NCI-H1694 (cell line): ENCODE measurements around the gene GPR21.

Source experiments
- DNase-seq: peaks from one replicate; lab custom pipeline; 2025; lab: John Stamatoyannopoulos, UW

GPR21 gene, protein sequence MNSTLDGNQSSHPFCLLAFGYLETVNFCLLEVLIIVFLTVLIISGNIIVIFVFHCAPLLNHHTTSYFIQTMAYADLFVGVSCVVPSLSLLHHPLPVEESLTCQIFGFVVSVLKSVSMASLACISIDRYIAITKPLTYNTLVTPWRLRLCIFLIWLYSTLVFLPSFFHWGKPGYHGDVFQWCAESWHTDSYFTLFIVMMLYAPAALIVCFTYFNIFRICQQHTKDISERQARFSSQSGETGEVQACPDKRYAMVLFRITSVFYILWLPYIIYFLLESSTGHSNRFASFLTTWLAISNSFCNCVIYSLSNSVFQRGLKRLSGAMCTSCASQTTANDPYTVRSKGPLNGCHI

DNA sequence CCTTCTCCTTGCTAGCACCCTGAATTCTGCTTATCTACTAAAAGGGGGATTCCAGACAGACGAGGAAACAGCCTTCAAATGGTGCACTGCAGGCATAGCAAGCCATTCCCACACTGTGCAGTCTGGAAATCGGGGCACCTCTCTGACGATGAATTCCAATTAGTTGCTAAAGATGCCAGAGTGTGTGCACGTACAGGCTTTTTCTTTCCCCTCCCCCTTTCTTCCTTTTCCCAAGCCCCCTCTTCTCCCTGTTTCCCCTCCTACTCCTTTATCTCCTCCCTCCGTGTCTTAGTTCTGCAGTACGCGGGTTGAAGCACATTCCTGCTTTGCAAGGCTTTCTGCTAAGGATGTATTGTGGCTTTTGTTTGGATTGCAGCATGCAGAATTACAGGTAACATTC, at the start of gene GPR21:
Gene GPR21, plus strand, starts transcription at position 316 of the 400 bp plus-strand sequence. CDS start 900 bp downstream, outside the sequence.
- no peak for DNase-seq

DNA sequence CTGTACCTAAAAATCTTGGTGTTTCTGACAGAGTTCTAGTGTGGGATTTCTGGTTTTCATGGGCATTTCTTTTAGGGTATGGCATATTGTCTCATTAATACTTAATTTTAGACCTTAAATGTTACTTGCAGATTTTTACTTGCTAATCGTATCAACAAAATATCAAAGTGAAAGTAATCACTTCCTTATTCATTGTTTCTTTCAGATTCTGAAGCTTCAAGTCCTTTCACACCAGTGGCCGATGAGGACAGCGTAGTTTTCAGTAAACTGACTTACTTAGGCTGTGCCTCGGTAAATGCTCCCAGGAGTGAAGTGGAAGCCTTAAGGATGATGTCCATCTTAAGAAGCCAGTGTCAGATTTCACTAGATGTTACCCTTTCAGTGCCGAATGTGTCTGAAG, 47.5 kb upstream of the GPR21 start:
- no peak for DNase-seq

DNA sequence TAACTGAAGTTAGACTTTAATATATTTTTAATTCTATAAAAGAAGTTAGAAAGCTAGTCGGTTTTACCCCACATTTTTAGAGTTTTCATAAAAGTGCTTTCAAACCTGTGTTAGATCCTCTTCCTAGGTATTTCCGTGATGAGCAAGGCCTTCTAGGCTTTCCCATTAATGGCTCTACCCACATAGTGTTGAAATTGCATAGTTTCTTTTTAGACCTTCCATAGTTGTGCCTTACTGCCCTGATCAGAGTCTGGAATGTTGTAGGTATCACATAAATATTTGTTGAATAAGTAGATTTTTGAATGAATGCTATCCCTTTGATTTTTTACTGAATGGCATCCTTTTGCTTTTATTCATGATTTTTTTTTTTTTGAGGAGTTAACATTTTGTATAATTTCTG, 45.3 kb upstream of the GPR21 start:
- no peak for DNase-seq

DNA sequence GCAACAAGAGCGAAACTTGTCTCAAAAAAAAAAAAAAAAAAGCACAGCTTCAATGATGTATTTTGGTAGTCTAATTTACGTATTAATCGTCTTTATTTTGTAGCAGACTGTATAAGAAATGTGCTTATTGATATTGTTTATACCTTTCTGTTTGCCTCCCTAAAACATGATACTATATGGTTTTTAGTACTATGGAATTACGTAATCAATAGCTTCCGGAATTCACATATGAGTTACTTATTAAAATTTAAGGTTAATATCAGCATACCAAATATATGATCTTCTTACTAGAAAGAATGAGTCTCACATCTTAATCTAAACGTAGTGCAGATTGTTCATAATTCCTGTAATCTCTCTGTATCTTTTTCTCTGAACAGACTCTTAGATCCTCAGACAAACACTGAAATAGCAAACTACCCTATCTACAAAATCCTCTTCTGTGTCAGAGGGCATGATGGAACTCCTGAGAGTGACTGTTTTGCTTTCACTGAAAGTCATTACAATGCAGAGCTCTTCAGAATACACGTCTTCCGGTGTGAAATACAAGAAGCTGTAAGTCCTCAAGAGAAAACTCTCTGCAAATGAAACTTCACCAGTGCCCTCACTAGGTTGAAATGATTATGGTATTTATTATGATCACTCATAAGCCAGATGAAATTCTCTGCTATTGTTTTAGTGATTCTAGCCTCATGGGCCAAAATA, 44.4 kb upstream of the GPR21 start:
- no peak for DNase-seq

DNA sequence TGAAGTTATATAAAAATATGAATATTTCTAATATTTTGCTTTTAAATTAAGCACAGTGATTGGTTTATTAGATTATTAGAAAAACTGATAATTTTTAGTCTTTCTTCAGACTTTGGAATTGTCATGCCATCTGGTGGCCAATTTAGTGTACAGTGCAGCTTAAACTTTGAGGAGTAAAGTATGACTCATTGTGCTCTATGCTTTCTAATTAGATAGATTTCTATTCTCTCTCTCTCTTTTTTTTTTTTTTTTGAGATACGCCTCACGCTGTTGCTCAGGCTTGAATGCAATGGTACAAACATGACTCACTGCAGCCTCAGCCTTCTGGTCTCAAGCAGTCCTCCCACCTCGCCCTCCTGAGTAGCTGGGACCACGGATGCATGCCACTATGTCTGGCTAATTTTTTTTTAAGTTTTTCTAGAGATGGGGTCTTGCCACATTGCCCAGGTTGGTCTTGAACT, 42.1 kb upstream of the GPR21 start:
- DNase-seq: no peak

DNA sequence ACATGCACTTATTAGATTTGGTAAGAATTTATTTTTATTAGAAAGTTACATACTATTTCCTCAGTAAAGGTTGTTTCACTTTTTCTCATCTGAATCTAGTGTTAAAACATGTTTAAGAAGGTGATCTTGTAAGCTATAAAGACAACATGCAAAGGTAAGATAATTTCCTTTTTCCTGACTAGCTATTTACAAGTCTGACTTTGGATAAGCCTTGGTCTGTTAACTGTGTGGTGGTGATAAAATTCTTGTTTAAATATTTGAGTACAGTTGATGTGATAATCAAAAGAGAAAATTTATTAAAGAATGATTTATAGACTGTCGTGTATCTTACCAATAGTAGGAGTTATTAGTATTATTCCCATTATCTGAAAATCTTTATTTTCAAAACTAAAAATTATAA, 36.9 kb upstream of the GPR21 start:
- no peak for DNase-seq

DNA sequence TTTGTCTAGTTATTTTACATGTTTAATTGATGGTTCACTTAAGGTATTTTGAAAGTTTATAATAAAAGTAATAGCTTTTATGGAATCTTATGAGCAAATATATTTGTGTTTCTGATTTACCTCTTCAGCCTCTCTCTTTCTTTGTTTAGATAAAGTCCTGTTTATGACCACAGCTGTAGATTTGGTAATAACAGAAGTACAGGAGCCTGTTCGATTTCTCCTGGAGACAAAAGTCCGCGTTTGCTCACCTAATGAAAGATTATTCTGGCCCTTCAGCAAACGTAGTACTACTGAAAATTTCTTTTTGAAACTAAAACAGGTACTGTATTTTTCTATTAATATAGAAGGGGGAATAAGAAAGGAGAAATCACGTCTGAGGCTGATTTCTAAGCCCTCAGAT, 35.0 kb upstream of the GPR21 start:
- no peak for DNase-seq

DNA sequence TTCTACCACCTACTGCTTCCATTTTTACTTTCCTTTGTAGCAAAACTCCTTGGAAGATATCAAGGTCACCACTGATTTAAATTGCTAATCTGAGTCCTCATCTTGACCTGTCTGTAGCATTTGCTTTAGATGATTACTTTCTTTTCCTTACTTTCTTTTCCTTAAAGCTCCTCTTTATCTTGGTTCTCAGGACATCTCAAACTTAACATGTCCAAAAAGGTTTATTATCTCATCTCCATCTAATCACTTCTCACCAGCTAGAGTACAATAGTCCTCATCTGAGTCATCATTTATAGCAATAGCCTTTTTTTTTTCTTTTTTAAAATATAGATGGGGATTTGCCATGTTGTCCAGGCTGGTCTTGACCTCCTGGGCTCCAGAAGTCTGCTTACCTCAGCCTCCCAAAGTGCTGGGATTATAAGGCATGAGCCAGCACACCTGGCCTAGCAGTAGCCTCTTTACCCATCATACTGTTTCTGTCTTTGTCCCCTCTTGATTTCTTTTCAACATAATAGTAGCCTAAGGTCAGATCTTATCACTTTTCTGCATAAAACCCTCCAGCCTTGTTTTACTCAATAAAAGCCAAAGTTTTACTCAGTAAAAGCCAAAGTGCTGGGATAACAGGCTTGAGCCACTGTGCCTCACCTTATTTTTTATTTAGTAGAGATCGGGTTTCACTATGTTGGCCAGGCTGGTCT, 32.9 kb upstream of the GPR21 start:
- no peak for DNase-seq

DNA sequence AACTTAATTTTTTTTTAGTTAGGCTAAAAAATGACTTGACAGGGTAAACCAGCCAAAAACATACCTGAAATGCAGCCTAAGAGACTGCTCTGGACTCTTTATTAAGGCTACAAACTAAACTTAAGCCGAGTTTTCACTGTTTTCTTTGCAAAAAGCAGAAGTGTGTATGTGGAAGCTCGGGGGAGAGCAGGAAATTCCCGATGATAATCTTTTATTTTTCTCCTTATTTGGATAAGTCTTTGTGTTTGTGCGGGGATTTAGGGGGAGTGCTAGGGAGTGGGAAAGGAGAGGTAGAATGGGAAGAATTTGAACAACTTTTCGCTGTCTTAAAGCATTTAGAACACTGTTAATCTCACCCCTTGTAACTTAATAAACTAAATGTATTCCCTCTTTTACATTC, 30.7 kb upstream of the GPR21 start:
- DNase-seq: no peak

DNA sequence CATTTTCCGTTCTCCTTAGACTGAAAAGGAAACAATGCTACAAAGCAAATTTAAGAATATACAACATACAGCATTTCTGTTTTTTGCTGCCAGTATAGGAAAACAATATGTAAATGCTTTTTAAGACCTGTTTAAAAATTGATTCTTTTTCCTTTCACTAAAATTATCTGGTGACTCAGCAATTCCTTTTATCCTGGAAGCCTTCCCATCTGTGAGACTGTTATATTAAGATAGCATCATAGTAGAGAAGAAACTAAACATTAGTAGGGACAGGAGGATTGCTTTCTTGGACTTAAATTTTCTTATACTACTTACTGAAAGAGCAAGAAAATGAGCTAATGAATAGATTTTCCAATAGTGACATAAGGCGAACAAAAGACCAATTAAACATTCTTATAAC, 30.0 kb upstream of the GPR21 start:
- DNase-seq: no peak

DNA sequence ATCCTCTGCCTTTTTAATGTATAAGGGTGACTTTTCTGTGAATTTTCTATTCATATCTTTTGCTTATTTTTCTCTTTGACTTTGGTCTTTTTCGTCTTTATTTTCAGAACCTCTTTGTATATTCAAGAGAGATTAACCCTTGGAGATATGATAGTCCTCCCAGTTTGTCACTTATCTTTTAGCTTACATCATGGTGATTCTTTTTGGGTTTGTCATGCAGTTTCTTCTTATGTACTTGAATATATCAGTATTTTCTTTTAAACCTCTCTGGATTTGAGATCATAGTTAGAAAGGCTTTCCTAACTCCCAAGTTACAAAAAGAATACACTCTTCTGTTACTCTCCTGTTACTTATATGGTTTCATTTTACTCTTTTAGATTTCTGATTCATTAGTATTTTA, 27.5 kb upstream of the GPR21 start:
- no peak for DNase-seq

DNA sequence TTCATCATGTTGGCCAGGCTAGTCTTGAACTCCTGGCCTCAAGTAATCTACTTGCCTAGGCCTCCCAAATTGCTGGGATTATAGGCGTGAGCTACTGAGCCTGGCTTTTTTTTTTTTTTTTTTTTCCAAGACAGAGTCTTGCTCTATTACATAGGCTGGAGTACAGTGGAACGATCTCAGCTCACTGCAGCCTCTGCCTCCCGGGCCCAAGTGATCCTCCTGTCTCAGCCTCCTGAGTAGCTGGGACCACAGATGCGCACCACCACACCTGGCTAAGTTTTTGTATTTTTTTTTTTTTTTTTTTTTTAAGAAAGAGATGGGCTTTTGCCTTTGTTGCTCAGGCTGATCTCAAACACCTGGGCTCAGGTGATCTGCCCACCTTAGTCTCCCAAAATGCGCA, 26.2 kb upstream of the GPR21 start:
- no peak for DNase-seq

DNA sequence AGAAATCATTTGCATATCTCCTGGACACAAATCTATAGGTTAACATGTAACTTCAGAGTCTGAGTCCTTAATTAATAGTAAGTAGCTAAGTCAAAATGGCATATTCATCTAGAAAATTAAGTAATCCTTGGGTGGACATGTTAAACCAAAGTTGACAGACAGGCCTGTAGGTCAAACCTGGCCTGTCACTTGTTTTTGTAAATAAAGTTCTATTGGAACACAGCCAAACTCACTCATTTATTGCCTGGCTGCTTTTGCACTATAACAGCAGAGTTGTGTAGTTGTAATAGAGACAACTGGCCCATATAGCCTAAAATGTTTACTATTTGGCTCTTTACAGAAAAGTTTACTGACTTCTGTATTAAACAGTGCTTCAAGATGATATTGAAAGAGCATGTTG, 24.6 kb upstream of the GPR21 start:
- no peak for DNase-seq

DNA sequence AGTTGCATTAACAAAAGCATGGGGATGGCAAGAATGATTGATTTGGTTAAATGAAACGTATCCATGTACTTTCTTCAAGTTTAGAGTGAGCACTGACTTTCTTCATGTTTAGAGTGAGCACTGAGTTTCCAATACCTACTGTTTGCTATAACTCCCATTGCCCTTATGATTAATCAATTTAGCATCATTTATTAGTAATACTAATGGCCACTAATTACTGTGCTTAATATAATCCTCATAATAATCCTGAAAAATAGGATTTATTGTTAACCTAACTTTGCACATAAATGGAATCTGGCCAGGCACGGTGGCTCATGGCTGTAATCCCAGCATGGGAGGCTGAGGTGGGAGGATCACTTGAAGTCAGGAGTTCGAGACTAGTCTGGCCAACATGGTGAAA, 22.1 kb upstream of the GPR21 start:
- no peak for DNase-seq

DNA sequence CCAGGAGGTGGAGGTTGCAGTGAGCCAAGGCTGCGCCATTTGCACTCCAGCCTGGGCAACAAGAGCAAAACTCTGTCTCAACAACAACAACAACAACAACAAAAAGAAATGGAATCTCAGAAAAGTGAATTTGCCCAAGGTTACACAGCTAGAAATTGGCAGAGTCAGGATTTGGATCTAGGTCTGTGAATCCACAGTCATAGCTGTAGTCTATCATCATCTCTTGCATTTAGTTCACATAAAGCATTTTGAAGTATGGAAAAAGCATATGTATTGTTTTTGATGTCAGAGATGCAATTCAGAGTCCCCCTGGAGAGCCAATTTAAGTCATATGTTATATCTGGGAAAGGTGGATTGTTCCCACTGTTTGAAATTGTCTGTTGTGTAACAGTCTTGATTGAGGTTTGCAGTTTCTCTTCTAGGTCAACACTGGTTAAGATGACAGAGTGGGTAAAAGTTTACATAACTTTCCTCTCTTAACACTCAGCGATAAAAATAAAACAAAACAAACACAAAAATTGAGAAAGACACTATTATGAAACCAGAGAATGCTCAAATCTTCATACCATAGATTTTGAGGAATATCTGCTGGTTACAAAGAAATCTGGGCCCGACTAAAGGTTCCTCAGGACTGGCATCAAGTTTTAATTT, 21.5 kb upstream of the GPR21 start:
- DNase-seq: no peak

DNA sequence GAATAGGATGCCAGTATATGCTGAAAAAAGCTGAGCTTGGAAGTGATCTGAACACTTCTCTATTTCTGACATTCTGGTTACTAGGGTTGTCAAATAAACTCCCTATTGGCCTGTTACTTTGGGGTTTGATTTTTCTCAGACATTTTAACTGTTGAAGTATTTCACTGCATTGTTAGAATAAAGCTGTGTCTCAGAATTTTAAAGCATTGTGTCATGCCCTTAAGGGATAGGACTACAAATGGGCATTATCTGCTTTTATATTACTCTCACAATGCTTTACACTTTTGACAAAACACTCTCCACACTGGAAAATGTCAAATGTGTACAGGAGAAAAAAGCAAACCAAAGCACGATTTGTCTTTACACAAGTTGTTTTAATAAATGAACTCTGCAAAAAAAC, 16.8 kb upstream of the GPR21 start:
- no peak for DNase-seq

DNA sequence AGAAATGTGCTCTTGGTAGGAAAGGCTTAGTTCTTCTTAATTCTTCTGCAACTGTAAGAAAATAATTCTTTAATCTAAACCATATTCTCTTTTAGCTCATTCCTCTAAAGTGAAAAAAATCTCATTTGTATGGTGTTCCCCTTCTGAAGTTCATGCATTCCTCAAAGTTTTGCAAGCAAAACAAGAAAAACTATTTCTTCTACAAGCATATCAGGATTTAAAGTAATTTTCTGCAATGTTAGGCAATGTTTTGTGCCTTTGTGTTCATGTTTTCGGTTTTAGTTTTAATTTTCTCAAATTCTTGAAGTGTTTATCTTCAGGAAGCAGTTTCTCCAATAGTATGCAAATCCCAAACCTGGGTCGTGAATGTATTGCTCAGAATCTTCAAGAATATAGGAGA, 12.7 kb upstream of the GPR21 start:
- DNase-seq: no peak

DNA sequence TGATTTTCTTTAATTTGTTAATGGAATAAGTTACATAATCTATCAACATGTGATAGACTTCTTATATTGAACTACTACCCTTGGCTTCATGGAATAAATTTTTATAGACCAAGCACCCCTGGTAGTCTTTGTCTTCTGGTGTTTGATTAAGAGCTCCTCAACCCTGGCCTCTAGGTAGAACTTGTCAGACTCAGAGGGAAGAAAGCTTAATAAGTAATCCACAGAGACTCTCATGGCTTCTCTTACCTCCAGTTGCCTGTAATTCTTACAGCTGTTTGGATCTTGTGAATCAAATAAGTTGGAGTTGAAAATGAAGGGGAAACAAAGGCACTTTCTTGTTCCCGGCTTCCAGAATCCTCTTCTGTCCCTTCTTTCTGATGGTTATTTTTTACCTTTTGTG, 7.0 kb upstream of the GPR21 start:
- DNase-seq: no peak

DNA sequence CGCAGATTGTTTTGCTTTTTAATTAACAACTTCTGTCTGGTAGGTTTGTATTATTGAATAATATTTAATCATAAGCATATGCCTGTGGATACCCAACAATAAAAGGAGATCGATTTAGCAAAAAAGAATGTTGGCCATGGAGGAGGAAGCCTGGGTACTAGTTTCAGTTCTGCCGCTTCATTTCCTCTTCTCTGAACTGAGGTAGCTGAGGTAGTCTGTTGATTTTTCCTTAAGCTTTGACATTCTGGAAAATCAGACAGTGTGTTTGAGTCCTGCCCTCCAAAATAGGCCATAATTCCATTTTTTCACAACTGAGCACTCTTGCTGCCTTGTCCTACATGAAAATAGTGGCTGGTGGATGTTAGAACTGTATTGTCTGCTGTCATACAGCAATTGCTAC, 6.0 kb upstream of the GPR21 start:
- DNase-seq: no peak

DNA sequence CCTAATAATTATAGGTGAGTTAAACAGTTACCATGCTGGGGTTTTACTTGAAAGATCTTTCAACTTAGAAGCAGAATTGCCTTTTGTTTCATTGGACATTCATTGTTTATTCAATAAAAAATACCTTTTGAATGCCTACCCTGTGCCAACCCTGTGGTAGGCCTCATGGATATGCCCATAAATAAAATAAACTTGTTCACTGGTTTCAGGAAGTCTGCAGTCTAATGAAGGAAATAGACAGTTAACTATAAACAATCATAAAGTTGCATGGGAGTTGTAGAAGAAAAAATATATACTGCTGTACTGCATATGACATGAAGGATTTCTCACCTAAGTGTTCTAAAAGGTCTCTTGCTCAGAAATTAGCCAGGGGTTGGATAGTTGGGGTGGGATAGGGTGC, 5.3 kb upstream of the GPR21 start:
- no peak for DNase-seq

DNA sequence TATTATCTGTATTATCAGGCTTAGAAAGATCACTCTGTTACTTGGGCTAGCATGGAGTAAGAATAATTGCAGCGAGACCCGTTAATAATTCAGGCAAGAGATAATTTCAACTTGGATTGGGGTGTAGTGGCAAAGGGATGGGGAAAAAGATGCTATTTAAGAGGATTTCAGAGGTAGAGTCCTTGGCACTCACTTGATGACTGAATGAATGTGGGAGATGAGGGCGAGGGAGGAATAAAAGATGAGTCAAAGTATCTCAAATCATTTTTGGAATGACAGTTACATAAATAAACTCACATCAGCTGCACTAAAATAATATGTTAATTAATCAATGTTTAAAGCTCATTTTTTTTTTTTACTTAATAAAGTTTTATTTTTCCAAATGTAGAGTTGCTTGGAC, 4.5 kb upstream of the GPR21 start:
- no peak for DNase-seq

DNA sequence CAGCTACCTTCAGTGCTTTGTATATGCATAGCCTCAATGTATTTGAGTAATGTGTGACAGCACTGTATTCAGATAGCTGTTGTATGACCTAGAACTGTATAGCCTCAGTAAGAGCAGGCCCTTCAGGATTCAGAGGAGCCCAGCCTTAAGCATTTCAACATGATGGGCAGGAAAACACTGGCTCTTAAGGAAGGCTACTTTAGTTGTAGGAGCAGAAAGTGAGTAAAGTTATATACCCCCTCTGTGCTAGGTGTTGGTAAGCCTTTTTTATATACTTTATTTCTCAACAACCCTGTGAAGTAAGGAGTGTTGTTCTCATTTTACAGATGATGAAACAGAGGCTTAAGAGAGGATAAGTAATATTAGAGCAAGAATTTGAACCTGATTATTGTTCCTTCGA, 1.5 kb upstream of the GPR21 start:
- DNase-seq: no peak
